Kidney (tissue), 14 donors: ENCODE data around the gene ALDH8A1. TPM values are rescaled to one million over a fixed set of nuclear protein-coding genes. Genes with fewer than 3 reads are reported as not detected.

ENCODE experiments used
- DNase-seq, 5 donors: peaks; one replicate each; pipeline ENCODE4 v3.0.0-alpha.2; 2013 to 2020
- FAIRE-seq: peaks from 2 replicates; lab custom pipeline; 2012; peaks lifted over from hg19 to GRCh38; lab: Jason Lieb, UNC
- H3K27ac ChIP-seq, 2 donors: one replicate each; pipeline ENCODE4 v1.7.0; 2013; ENCODE audit warnings: low read depth in 2 of 2, low read length in 2 of 2, inconsistent platforms in 1 of 2
- H3K27me3 ChIP-seq: one replicate; pipeline ENCODE4 v1.7.1; 2013; ENCODE audit warnings: low read length, inconsistent platforms; ENCODE audit not compliant: control insufficient read depth, insufficient read depth
- H3K36me3 ChIP-seq, 3 donors: one replicate each; pipeline versions ENCODE4 v1.7.0 to v1.7.1; 2013; ENCODE audit warnings: low read length in 3 of 3, control low read depth in 1 of 3, inconsistent platforms in 1 of 3; ENCODE audit not compliant: insufficient read depth in 3 of 3, control insufficient read depth in 2 of 3
- H3K4me1 ChIP-seq, 3 donors: one replicate each; pipeline versions ENCODE4 v1.7.0 to v1.7.1; 2013; ENCODE audit warnings: low read length in 3 of 3, inconsistent platforms in 1 of 3, low read depth in 1 of 3; ENCODE audit not compliant: control insufficient read depth in 2 of 3, insufficient read depth in 2 of 3
- H3K4me3 ChIP-seq, 3 donors: one replicate each; pipeline versions ENCODE4 v1.7.0 to v1.8.1; 2013; ENCODE audit warnings: low read length in 3 of 3, control low read depth in 1 of 3, inconsistent platforms in 1 of 3
- H3K9ac ChIP-seq, 3 donors: one replicate each; pipeline versions ENCODE4 v1.7.0 to v1.7.1; 2013; ENCODE audit warnings: low read length in 3 of 3, control low read depth in 1 of 3, inconsistent platforms in 1 of 3
- H3K9me3 ChIP-seq, 3 donors: one replicate each; pipeline versions ENCODE4 v1.7.0 to v1.7.1; 2013; ENCODE audit warnings: low read length in 3 of 3, control low read depth in 1 of 3, inconsistent platforms in 1 of 3; ENCODE audit not compliant: control insufficient read depth in 2 of 3, insufficient read depth in 1 of 3
- intact Hi-C: fragments of 100-400 bp; cut with DNase I; formaldehyde crosslinking; loops from one replicate; pipeline ENCODE4 v1.11.1; 2022
- polyA plus RNA-seq: library from polyadenylated mRNA; stranded (reverse); fragments of 350-450 nt; fragmentation: Illumina TruSeq; extraction: RNeasy Lipid Tissue Mini Kit (QIAGEN cat#74804); gene quantifications from one replicate; pipeline ENCODE4 v1.2.3, GENCODE V29; 2014; ENCODE audit warnings: low read depth, low replicate concordance; ENCODE audit not compliant: insufficient read depth
- total RNA-seq: library from RNA; stranded (reverse); fragmentation: NEBNext Ultra II Directional; extraction: Animal tissue kit (Norgen Biotek cat#: 25700); gene quantifications from one replicate; pipeline ENCODE4 v1.2.1, GENCODE V29; 2021
- TF ChIP-seq, protein P1 (sequence below): IDR thresholded peaks from 3 replicates; pipeline ENCODE4 v1.5.1; 2012; ENCODE audit warnings: mild to moderate bottlenecking, moderate library complexity, borderline replicate concordance; ENCODE audit not compliant: insufficient read depth; ENCODE audit errors: extremely low read depth
- donor health status: control.
- donor health status: control.
- donor health status: control.
- donor health status: control.
- donor health status: control.
- donor health status: DM: yes; HTN: yes; CAD: no.
- donor health status: Normal renal cell carcinoma (clear cell type).

Gene ALDH8A1
- total and polyA plus RNA-seq, 2 donors from 2014 or later: 11.2 to 56.7 TPM

DNA sequence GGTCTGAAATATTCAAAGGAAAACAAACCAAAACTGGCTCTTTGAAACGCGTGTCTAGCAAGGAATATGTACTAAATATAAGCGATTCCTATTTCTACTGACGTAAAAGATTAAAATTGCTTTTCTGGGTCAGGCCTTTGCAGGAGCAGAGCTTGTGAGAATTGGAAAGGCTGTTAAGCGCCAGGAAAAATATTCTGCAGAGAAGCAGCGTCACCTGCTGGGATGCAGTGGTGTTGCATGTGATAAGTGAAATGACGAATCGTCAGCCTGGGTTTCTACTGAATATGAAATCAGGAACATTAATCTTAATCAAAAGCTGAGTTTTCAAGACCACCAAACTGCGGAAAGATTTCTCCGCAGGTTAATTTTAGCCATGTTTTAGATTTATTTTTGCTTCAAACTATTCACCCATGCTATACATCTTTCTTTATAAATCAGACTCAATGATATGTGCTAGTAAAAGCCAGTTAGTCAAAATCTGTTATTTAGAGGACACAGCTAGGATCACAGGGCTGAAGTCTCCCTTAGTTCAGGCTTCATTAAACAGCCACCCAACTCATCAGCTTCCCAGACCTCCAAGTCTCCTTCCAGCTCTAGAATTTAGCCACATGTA is 67.4 kb downstream of the ALDH8A1 start:
- peak; percentile 80 for FAIRE-seq
- intact Hi-C loops: loop anchor here (10.0 kb wide), 1 partner anchor 728 kb away; no protein-coding TSS in a partner anchor
- DNase-seq: peak in 4 of 5 donors; percentile 60 to 73 (median 72)
- no peak overlapping the region for H3K27ac ChIP-seq
- H3K4me3 ChIP-seq: no peak overlapping the region
- TF ChIP-seq, protein P1, sequence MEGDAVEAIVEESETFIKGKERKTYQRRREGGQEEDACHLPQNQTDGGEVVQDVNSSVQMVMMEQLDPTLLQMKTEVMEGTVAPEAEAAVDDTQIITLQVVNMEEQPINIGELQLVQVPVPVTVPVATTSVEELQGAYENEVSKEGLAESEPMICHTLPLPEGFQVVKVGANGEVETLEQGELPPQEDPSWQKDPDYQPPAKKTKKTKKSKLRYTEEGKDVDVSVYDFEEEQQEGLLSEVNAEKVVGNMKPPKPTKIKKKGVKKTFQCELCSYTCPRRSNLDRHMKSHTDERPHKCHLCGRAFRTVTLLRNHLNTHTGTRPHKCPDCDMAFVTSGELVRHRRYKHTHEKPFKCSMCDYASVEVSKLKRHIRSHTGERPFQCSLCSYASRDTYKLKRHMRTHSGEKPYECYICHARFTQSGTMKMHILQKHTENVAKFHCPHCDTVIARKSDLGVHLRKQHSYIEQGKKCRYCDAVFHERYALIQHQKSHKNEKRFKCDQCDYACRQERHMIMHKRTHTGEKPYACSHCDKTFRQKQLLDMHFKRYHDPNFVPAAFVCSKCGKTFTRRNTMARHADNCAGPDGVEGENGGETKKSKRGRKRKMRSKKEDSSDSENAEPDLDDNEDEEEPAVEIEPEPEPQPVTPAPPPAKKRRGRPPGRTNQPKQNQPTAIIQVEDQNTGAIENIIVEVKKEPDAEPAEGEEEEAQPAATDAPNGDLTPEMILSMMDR: peak; percentile 97
- no peaks in the 10 kb centered on the region for H3K4me1 ChIP-seq
- no peak overlapping the region for H3K9ac ChIP-seq
- H3K36me3 ChIP-seq: no peaks in the 10 kb centered on the region
- no peaks in the 10 kb centered on the region for H3K27me3 ChIP-seq
- H3K9me3 ChIP-seq: no peaks in the 10 kb centered on the region

DNA sequence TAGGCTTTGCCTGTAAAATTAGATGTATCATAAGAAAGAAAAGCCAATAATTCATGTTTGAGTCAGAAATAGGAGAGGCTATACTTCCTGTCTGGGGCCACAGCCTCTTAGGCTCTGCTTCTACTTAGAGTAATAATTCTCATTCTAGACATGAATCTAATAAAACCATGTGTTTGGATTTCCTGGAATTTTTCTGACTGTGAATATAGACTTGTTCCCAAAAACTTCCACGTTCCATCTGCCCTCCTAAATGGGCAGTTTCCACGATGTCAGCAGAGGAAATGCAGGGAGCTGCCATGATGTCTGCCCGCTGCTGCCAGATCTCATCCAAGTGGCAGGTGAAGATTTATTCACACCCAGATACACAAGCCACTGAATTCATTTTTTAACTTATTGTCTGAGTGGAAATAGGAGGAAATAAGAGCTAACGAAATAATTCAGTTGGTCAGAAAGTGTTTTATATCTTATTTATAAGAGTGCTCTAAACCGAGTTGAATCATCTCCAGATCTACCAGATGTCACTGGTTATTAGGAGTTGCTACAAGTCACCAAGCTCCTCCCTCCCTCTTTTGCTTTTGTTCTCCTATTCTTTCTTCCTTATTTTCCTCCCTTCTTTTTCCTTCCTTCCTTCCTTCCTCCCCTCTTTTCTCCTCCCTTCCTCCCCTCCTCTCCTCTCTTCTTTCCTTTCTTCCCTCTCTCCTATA is 69.3 kb downstream of the ALDH8A1 start:
- intact Hi-C loops: loop anchor here (10.0 kb wide), 1 partner anchor 726 kb away; no protein-coding TSS in a partner anchor
- TF ChIP-seq, protein P1: no peak
- FAIRE-seq: no peak

DNA sequence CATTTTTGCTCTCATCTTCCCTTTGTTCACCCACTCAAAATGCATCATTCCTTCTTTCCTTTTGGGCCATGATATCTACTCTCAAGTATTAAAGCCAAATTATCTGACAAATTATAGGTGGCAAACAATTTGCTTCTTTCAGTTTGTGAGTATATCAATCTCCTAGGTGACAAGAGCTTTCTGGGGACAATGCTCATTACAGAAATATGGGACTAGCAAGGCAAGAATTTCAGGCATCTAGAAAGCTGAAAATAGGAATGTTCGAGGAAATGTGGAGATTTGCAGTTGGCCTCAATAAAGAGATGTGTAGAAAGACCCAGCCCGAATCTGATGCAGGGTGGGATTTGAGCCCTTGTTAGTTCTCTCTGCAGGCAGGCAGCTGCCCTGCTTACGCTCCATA is 71.8 kb downstream of the ALDH8A1 start:
- intact Hi-C loops: no loop called here
- H3K9me3 ChIP-seq: no peaks in the 10 kb centered on the region
- FAIRE-seq (no peak), DNase-seq (no peak)
- no peak overlapping the region for H3K27ac ChIP-seq
- TF ChIP-seq, protein P1: no peak
- no peaks in the 10 kb centered on the region for H3K36me3 ChIP-seq
- no peaks in the 10 kb centered on the region for H3K4me1 ChIP-seq
- H3K9ac ChIP-seq: no peak overlapping the region
- no peaks in the 10 kb centered on the region for H3K27me3 ChIP-seq
- no peak overlapping the region for H3K4me3 ChIP-seq

More for the DNA sequence above, 69.3 kb downstream of the ALDH8A1 start:
- DNase-seq: peak in 1 of 5 donors; percentile 65
- H3K4me3 ChIP-seq: no peak overlapping the region
- H3K36me3 ChIP-seq: no peaks in the 10 kb centered on the region
- no peaks in the 10 kb centered on the region for H3K4me1 ChIP-seq
- H3K9me3 ChIP-seq: no peaks in the 10 kb centered on the region
- no peaks in the 10 kb centered on the region for H3K27me3 ChIP-seq
- no peak overlapping the region for H3K9ac ChIP-seq
- H3K27ac ChIP-seq: no peak overlapping the region
